CD4-positive, alpha-beta memory T cell (primary cell): ENCODE measurements around the gene FASLG. TPM values are rescaled to one million over a fixed set of nuclear protein-coding genes. Genes with fewer than 3 reads are reported as not detected.
A peak's percentile ranks its signal among the peaks of the same experiment; 100 is the strongest.

Source experiments
- CTCF ChIA-PET: fragments of 350-600 bp; sonication (Branson Sonifier 250); formaldehyde crosslinking; loops from one replicate; lab custom pipeline; 2021; ENCODE audit warnings: inconsistent platforms; ENCODE audit not compliant: partially characterized antibody; lab: Charles Lee
- POLR2A ChIA-PET: fragments of 350-600 bp; sonication (Branson Sonifier 250); formaldehyde crosslinking; loops from one replicate; lab custom pipeline; 2021; ENCODE audit not compliant: partially characterized antibody; lab: Charles Lee
- DNase-seq, 5 donors: peaks; one replicate each; pipeline versions ENCODE4 v3.0.0 to v3.0.0-alpha.2; 2020 to 2022; ENCODE audit warnings: mixed read lengths in 1 of 5
- H3K27ac ChIP-seq: one replicate; pipeline ENCODE4 v1.7.0; 2013; ENCODE audit warnings: low read depth, low read length
- H3K27me3 ChIP-seq: 2 replicates; pipeline ENCODE4 v1.7.0; 2013; ENCODE audit warnings: mild to moderate bottlenecking, low read length, moderate library complexity; ENCODE audit not compliant: insufficient read depth
- H3K36me3 ChIP-seq: 2 replicates; pipeline ENCODE4 v1.7.0; 2013; ENCODE audit warnings: mild to moderate bottlenecking, low read length, moderate library complexity; ENCODE audit not compliant: insufficient read depth
- H3K4me1 ChIP-seq: 2 replicates; pipeline ENCODE4 v1.7.0; 2013; ENCODE audit warnings: mild to moderate bottlenecking, low read length, moderate library complexity; ENCODE audit not compliant: insufficient read depth
- H3K4me3 ChIP-seq, 2 donors: one replicate each; pipeline ENCODE4 v1.7.0; 2013; ENCODE audit warnings: low read length in 2 of 2, mild to moderate bottlenecking in 1 of 2
- H3K9me3 ChIP-seq, 2 donors: one replicate each; pipeline ENCODE4 v1.7.0; 2013; ENCODE audit warnings: low read length in 2 of 2, control low read depth in 1 of 2; ENCODE audit not compliant: control insufficient read depth in 1 of 2
- H3K27ac Mint-ChIP-seq, 7 donors: one replicate each; pipeline ENCODE4 v1.8.0; 2020 to 2021; ENCODE audit warnings: mixed read lengths in 7 of 7, mild to moderate bottlenecking in 6 of 7, inconsistent platforms in 3 of 7, moderate library complexity in 3 of 7
- H3K27me3 Mint-ChIP-seq, 2 donors: one replicate each; pipeline ENCODE4 v1.8.0; 2020 to 2021; ENCODE audit warnings: mixed read lengths in 2 of 2
- H3K36me3 Mint-ChIP-seq, 2 donors: one replicate each; pipeline ENCODE4 v1.8.0; 2020 to 2021; ENCODE audit warnings: mixed read lengths in 2 of 2, inconsistent platforms in 1 of 2, mild to moderate bottlenecking in 1 of 2
- H3K4me1 Mint-ChIP-seq, 4 donors: one replicate each; pipeline ENCODE4 v1.8.0; 2020 to 2021; ENCODE audit warnings: mixed read lengths in 4 of 4, mild to moderate bottlenecking in 1 of 4
- H3K4me3 Mint-ChIP-seq, 8 donors: one replicate each; pipeline ENCODE4 v1.8.0; 2020 to 2021; ENCODE audit warnings: mixed read lengths in 8 of 8, mild to moderate bottlenecking in 7 of 8, moderate library complexity in 6 of 8, inconsistent platforms in 3 of 8
- H3K9me3 Mint-ChIP-seq, 8 donors: one replicate each; pipeline ENCODE4 v1.8.0; 2020 to 2021; ENCODE audit warnings: mixed read lengths in 8 of 8, mild to moderate bottlenecking in 5 of 8, inconsistent platforms in 3 of 8, moderate library complexity in 1 of 8
- intact Hi-C: fragments of 100-400 bp; cut with micrococcal nuclease; formaldehyde crosslinking; loops from one replicate; pipeline ENCODE4 v1.15.1; 2023
- polyA plus RNA-seq, 2 donors: library from polyadenylated mRNA; unstranded; fragments of 300-500 nt; fragmentation: Illumina TruSeq; gene quantifications; one replicate each; pipeline ENCODE4 v1.2.3, GENCODE V29; 2021
- total RNA-seq, 2 experiments: library from RNA; stranded (reverse); gene quantifications; one replicate each; pipeline ENCODE4 v1.2.3, GENCODE V29; 2021

FASLG gene
- total and polyA plus RNA-seq, 4 experiments from 2014 or later = 0.81 to 4.9 (median 3.4) TPM

DNA sequence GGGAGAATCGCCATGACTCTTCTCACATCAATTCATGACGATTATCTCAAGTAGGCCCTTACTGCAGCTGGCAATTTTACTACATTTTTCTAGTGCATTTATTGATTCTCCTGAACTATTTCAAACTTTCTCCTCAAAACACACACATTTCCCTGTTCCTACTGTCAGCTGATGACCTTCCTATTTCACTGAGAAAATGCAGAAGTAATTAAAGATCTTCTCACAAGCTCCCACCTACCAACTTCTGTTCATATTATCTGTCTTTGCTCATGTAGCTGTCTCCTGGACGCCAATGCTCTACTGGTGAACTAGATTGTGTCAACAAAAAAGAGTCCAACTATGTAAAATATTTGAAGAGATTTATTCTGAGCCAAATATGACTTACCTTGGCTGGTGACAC lies 36.4 kb upstream of the FASLG start:
- Mint-ChIP-seq H3K27me3 (no peaks in the 10 kb centered on the region), H3K36me3 (peaks cover 0 to 22% of the 10 kb centered on the region in 2 donors), H3K4me1 (peaks cover 5 to 13% (median 9%) of the 10 kb centered on the region in 4 donors), H3K4me3 (no peak overlapping the region), H3K27ac (no peak overlapping the region), H3K9me3 (peaks cover 0 to 46% (median 26%) of the 10 kb centered on the region in 8 donors)
- ChIA-PET POLR2A (interaction anchor here (1.1 kb wide), 1 partner anchor 17 kb away, joined by 3 read pairs; no protein-coding TSS in a partner anchor), CTCF (interaction anchor here (1.4 to 2.6 kb wide), 2 partner anchors 13 to 97 kb away, joined by 6 to 8 read pairs; no protein-coding TSS in a partner anchor)
- H3K4me1 ChIP-seq = peaks cover 10% of the 10 kb centered on the region
- no peaks in the 10 kb centered on the region for H3K27me3 ChIP-seq
- DNase-seq = no peak
- H3K4me3 ChIP-seq = no peak overlapping the region
- H3K9me3 ChIP-seq = peaks cover 0 to 9% of the 10 kb centered on the region in 2 donors
- no peaks in the 10 kb centered on the region for H3K36me3 ChIP-seq
- intact Hi-C loops = no loop called here
- no peak overlapping the region for H3K27ac ChIP-seq

DNA sequence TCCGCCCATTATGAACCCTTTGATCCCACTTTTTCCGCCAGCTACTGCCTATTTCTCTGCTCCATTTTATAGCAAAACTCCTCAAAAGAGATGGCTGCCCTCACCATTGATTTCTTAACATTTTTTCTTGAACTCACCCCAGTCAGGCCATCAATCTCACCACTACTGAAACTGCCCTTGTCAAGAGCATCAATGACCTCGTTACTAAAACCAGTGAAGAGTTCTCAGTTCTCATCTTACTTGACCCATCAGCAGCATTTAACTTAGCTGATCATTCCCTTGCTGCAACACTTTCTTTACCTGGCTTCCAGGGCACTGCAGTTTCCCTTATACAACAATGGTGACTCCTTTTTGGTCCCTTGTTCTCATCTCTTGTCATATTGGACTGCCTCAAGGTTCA lies 35.2 kb upstream of the FASLG start:
- DNase-seq = no peak
- peaks cover 0 to 9% of the 10 kb centered on the region in 2 donors for H3K9me3 ChIP-seq
- H3K4me3 ChIP-seq = no peak overlapping the region
- no peaks in the 10 kb centered on the region for H3K36me3 ChIP-seq
- H3K4me1 ChIP-seq = peaks cover 22% of the 10 kb centered on the region
- H3K4me3 Mint-ChIP-seq = no peak overlapping the region
- intact Hi-C loops = no loop called here
- peaks cover 0 to 20% of the 10 kb centered on the region in 2 donors for H3K36me3 Mint-ChIP-seq
- H3K27ac Mint-ChIP-seq = peak overlapping the region in 1 of 7 donors; percentile 61
- ChIA-PET POLR2A (no interaction called here), CTCF (interaction anchor here (2.6 kb wide), 1 partner anchor 96 kb away, joined by 8 read pairs; no protein-coding TSS in a partner anchor)
- peaks cover 0 to 34% (median 21%) of the 10 kb centered on the region in 8 donors for H3K9me3 Mint-ChIP-seq
- H3K4me1 Mint-ChIP-seq = peaks cover 12 to 25% (median 18%) of the 10 kb centered on the region in 4 donors
- H3K27ac ChIP-seq = no peak overlapping the region
- H3K27me3 ChIP-seq = no peaks in the 10 kb centered on the region
- H3K27me3 Mint-ChIP-seq = no peaks in the 10 kb centered on the region

GRCh38 chr1:172626845-172627244 lies 32.1 kb upstream of the FASLG start:
- peaks cover 31% of the 10 kb centered on the region for H3K4me1 ChIP-seq
- no peak overlapping the region for H3K27ac Mint-ChIP-seq
- peaks cover 0 to 5% of the 10 kb centered on the region in 2 donors for H3K36me3 Mint-ChIP-seq
- H3K9me3 Mint-ChIP-seq = peaks cover 0 to 8% (median 1%) of the 10 kb centered on the region in 8 donors
- no peaks in the 10 kb centered on the region for H3K27me3 ChIP-seq
- no peak overlapping the region for H3K4me3 Mint-ChIP-seq
- H3K36me3 ChIP-seq = no peaks in the 10 kb centered on the region
- no peak overlapping the region for H3K4me3 ChIP-seq
- no peak for DNase-seq
- H3K27ac ChIP-seq = no peak overlapping the region
- H3K27me3 Mint-ChIP-seq = no peaks in the 10 kb centered on the region
- intact Hi-C loops = loop anchor here (5.0 kb wide), 1 partner anchor 35 kb away; no protein-coding TSS in a partner anchor
- H3K4me1 Mint-ChIP-seq = peaks cover 24 to 53% (median 37%) of the 10 kb centered on the region in 4 donors
- no peaks in the 10 kb centered on the region for H3K9me3 ChIP-seq
- POLR2A ChIA-PET = interaction anchor here (1.4 to 4.0 kb wide), 2 partner anchors 13 to 17 kb away, joined by 6 to 16 read pairs; no protein-coding TSS in a partner anchor
- CTCF ChIA-PET = interaction anchor here (1.9 kb wide), 1 partner anchor 93 kb away, joined by 7 read pairs; no protein-coding TSS in a partner anchor

GRCh38 chr1:172627702-172628101 lies 31.2 kb upstream of the FASLG start:
- peak overlapping the region in 5 of 7 donors; percentile 19 to 79 (median 69) for H3K27ac Mint-ChIP-seq
- intact Hi-C loops = loop anchor here (1.0 to 5.0 kb wide), 2 partner anchors 12 to 35 kb away; no protein-coding TSS in a partner anchor
- H3K4me1 Mint-ChIP-seq = peaks cover 28 to 58% (median 43%) of the 10 kb centered on the region in 4 donors
- no peak overlapping the region for H3K4me3 ChIP-seq
- ChIA-PET CTCF (interaction anchor here (1.2 to 1.9 kb wide), 2 partner anchors 77 to 92 kb away, joined by 3 to 7 read pairs; no protein-coding TSS in a partner anchor), POLR2A (interaction anchor here (0.9 to 4.0 kb wide), 6 partner anchors 11 to 97 kb away, joined by 3 to 16 read pairs (median 4); partner anchors contain the start of gene SUCO)
- no peak overlapping the region for H3K27ac ChIP-seq
- H3K36me3 ChIP-seq = no peaks in the 10 kb centered on the region
- H3K9me3 Mint-ChIP-seq = peaks cover 0 to 1% (median 0%) of the 10 kb centered on the region in 8 donors
- H3K4me1 ChIP-seq = peaks cover 31% of the 10 kb centered on the region
- no peaks in the 10 kb centered on the region for H3K36me3 Mint-ChIP-seq
- H3K4me3 Mint-ChIP-seq = peak overlapping the region; percentile 1 to 75 (median 60)
- DNase-seq = peak in 4 of 5 donors; percentile 10 to 28 (median 24)
- H3K27me3 Mint-ChIP-seq = no peaks in the 10 kb centered on the region
- no peaks in the 10 kb centered on the region for H3K9me3 ChIP-seq
- no peaks in the 10 kb centered on the region for H3K27me3 ChIP-seq

DNA sequence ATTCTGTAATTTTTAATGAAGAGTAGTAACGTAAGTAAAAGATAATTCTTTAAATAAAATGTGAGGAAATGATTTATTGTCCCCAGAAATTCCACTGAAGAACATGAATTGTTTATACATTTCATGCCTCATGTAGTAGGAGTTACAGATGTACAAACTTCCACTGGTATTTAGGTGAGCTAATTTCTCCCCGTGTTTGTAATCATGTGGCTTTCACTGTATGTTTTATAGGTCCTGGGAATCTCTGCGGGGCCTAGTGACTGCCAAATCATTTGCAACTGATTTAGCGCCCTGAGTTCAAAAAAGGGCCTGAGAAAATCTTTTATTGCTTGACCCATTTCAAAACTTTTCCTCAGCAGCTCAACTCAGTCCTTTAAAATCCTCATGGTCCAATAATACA lies 30.5 kb upstream of the FASLG start:
- peak overlapping the region in 3 of 8 donors; percentile 66 to 74 (median 72) for H3K4me3 Mint-ChIP-seq
- intact Hi-C loops = loop anchor here (1.0 to 5.0 kb wide), 2 partner anchors 11 to 34 kb away; no protein-coding TSS in a partner anchor
- ChIA-PET POLR2A (interaction anchor here (1.0 to 4.0 kb wide), 5 partner anchors 11 to 97 kb away, joined by 3 to 16 read pairs (median 4); partner anchors contain the start of gene SUCO), CTCF (interaction anchor here (1.2 to 1.9 kb wide), 2 partner anchors 76 to 91 kb away, joined by 3 to 7 read pairs; no protein-coding TSS in a partner anchor)
- Histone ChIP-seq H3K27me3 (no peaks in the 10 kb centered on the region), H3K9me3 (no peaks in the 10 kb centered on the region), H3K4me3 (no peak overlapping the region), H3K36me3 (no peaks in the 10 kb centered on the region), H3K4me1 (peaks cover 31% of the 10 kb centered on the region), H3K27ac (no peak overlapping the region)
- DNase-seq = no peak
- H3K36me3 Mint-ChIP-seq = no peaks in the 10 kb centered on the region
- no peak overlapping the region for H3K27ac Mint-ChIP-seq
- peaks cover 28 to 58% (median 43%) of the 10 kb centered on the region in 4 donors for H3K4me1 Mint-ChIP-seq
- no peaks in the 10 kb centered on the region for H3K9me3 Mint-ChIP-seq
- H3K27me3 Mint-ChIP-seq = no peaks in the 10 kb centered on the region

DNA sequence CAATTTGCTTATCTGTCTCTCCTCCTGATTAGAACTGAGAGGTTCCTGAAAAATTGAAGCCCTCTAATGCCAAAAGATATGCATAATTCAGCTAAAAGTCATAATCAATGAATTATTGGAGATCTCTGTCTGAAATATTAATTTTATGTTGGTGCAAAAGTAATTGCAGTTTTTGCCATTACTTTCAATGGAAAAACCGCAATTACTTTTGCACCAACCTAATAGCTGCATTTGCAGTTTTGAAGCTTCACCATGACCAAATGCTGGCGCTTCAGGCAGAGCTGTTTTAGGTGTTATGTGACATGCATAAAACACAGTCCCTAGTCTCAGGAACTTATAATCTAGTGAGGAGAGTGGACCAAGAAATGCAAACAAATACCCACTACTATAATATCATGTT lies 29.7 kb upstream of the FASLG start:
- Mint-ChIP-seq H3K4me1 (peaks cover 28 to 61% (median 43%) of the 10 kb centered on the region in 4 donors), H3K27ac (no peak overlapping the region), H3K36me3 (no peaks in the 10 kb centered on the region), H3K4me3 (peak overlapping the region in 2 of 8 donors; percentile 14 to 54), H3K9me3 (no peaks in the 10 kb centered on the region), H3K27me3 (no peaks in the 10 kb centered on the region)
- Histone ChIP-seq H3K36me3 (no peaks in the 10 kb centered on the region), H3K9me3 (no peaks in the 10 kb centered on the region), H3K4me1 (peaks cover 31% of the 10 kb centered on the region), H3K4me3 (no peak overlapping the region), H3K27me3 (no peaks in the 10 kb centered on the region), H3K27ac (no peak overlapping the region)
- intact Hi-C loops = loop anchor here (5.0 kb wide), 1 partner anchor 33 kb away; no protein-coding TSS in a partner anchor
- ChIA-PET CTCF (interaction anchor here (1.2 to 2.6 kb wide), 3 partner anchors 19 to 75 kb away, joined by 3 to 11 read pairs (median 6); partner anchors contain the start of gene FASLG), POLR2A (interaction anchor here (1.5 to 4.0 kb wide), 2 partner anchors 11 to 19 kb away, joined by 4 to 16 read pairs; no protein-coding TSS in a partner anchor)
- no peak for DNase-seq

DNA sequence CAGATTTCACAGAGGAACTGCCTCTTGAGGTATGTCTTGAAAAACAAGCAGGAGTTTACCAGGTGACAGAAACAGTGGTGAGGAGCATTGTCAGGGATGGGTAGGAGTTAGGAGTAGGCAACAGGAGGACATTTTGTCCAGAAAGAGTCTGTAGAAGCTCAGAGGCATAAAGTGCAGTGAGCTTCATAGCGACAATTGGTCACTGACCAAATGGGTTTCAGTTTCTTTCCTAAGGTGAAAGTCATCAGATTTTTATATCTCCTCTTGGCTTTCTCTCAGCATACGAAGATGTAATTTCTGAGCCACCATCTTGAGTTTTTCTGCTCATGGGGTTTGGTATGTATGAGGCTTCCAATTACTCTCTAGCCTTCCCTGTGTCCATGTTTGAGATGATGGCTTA lies 29.3 kb upstream of the FASLG start:
- intact Hi-C loops = loop anchor here (5.0 kb wide), 1 partner anchor 33 kb away; no protein-coding TSS in a partner anchor
- H3K36me3 ChIP-seq = no peaks in the 10 kb centered on the region
- peaks cover 28 to 64% (median 43%) of the 10 kb centered on the region in 4 donors for H3K4me1 Mint-ChIP-seq
- DNase-seq = no peak
- H3K27ac ChIP-seq = no peak overlapping the region
- H3K36me3 Mint-ChIP-seq = no peaks in the 10 kb centered on the region
- H3K9me3 ChIP-seq = no peaks in the 10 kb centered on the region
- H3K9me3 Mint-ChIP-seq = no peaks in the 10 kb centered on the region
- no peak overlapping the region for H3K4me3 ChIP-seq
- CTCF ChIA-PET = interaction anchor here (1.0 to 2.6 kb wide), 4 partner anchors 20 to 90 kb away, joined by 3 to 11 read pairs (median 6); partner anchors contain the start of gene FASLG
- no peak overlapping the region for H3K27ac Mint-ChIP-seq
- H3K4me1 ChIP-seq = peaks cover 31% of the 10 kb centered on the region
- H3K27me3 Mint-ChIP-seq = no peaks in the 10 kb centered on the region
- H3K27me3 ChIP-seq = no peaks in the 10 kb centered on the region
- peak overlapping the region in 4 of 8 donors; percentile 14 to 54 (median 21) for H3K4me3 Mint-ChIP-seq
- POLR2A ChIA-PET = interaction anchor here (1.5 to 4.0 kb wide), 2 partner anchors 10 to 20 kb away, joined by 4 to 16 read pairs; no protein-coding TSS in a partner anchor
